Keratinocyte (primary cell): ENCODE results near the gene RMND5A.

Experiments
- EZH2 ChIP-seq: IDR thresholded peaks from one replicate; pipeline ENCODE4 v1.6.1; 2012; ENCODE audit warnings: inconsistent platforms, mild to moderate bottlenecking, low read length, moderate library complexity
- TF ChIP-seq, protein P1 (sequence below), 3 experiments: IDR thresholded peaks in 1 of 3; conservative IDR thresholded peaks in 1 of 3; optimal IDR thresholded peaks in 1 of 3; 2 replicates in 2 of 3; 3 replicates in 1 of 3; pipeline versions ENCODE3 to v1.5.1; 2011; ENCODE audit warnings: low read length in 3 of 3, mild to moderate bottlenecking in 3 of 3, moderate library complexity in 2 of 3, control low read depth in 1 of 3, inconsistent platforms in 1 of 3; ENCODE audit not compliant: insufficient read depth in 2 of 3; ENCODE audit errors: extremely low read depth in 1 of 3

DNA sequence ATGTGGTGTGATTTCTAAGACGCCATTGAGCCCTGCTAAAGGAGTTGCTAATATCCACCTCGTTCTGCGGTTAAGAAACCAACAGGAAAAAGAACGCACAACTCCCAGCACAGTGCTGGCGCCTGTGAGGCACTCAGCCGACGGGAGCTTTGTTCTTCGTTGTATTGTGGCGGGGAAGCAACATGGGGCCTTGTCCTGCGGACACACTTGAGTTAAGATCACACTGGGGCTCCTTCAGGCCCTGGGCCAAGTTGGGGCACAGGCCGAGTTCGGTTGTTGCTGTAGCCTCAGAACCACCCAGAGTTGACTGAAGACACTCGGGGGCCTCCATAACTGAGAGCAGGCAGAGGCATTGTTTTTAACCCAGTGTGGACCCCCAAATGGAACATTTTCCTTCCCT lies 101.2 kb downstream of the RMND5A start:
- TF ChIP-seq, protein P1, sequence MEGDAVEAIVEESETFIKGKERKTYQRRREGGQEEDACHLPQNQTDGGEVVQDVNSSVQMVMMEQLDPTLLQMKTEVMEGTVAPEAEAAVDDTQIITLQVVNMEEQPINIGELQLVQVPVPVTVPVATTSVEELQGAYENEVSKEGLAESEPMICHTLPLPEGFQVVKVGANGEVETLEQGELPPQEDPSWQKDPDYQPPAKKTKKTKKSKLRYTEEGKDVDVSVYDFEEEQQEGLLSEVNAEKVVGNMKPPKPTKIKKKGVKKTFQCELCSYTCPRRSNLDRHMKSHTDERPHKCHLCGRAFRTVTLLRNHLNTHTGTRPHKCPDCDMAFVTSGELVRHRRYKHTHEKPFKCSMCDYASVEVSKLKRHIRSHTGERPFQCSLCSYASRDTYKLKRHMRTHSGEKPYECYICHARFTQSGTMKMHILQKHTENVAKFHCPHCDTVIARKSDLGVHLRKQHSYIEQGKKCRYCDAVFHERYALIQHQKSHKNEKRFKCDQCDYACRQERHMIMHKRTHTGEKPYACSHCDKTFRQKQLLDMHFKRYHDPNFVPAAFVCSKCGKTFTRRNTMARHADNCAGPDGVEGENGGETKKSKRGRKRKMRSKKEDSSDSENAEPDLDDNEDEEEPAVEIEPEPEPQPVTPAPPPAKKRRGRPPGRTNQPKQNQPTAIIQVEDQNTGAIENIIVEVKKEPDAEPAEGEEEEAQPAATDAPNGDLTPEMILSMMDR (optimal IDR thresholded peaks at IDR 0.05 in 1 of 3, IDR thresholded peaks at IDR 0.05 in 1 of 3, conservative IDR thresholded peaks at IDR 0.05 in 1 of 3; ENCODE audit: extremely low read depth in 1 of 3, insufficient read depth in 2 of 3, low read length in 3 of 3), result no peak
- no peak for TF ChIP-seq EZH2
